HEK293 (cell line): Measurements from ENCODE around the gene IL13.

ENCODE experiments used
- CTCF ChIP-seq: fragments of 450-650 bp; formaldehyde crosslinking; IDR thresholded peaks from 2 replicates; pipeline ENCODE4 v1.5.1; 2016; ENCODE audit warnings: missing biosample characterization, missing genetic modification characterization
- ZNF138 ChIP-seq: fragments of 450-650 bp; formaldehyde crosslinking; IDR thresholded peaks from 2 replicates; pipeline ENCODE4 v1.5.1; 2016; ENCODE audit warnings: missing biosample characterization, missing genetic modification characterization, borderline replicate concordance
- ZNF398 ChIP-seq: fragments of 450-650 bp; formaldehyde crosslinking; IDR thresholded peaks from 2 replicates; pipeline ENCODE4 v1.5.1; 2017; ENCODE audit warnings: missing biosample characterization, missing genetic modification characterization
- ZNF639 ChIP-seq: fragments of 450-650 bp; formaldehyde crosslinking; IDR thresholded peaks from 2 replicates; pipeline ENCODE4 v1.5.1; 2016; ENCODE audit warnings: missing biosample characterization, missing genetic modification characterization

- TF ChIP-seq ZNF138 (tag by site-specific recombination) (no peak), ZNF639 (tag by site-specific recombination) (no peak), CTCF (tag by site-specific recombination) (no peak), ZNF398 (tag by site-specific recombination) (no peak)
Observed at GRCh38 chr5:132681476-132681831, 23.5 kb downstream of the IL13 start.
